HG03103 (cell line): Measurements from ENCODE around the gene SLC4A5.
"Not testable (repeated sequence)": the region's sequence is repeated elsewhere in the genome, so short reads cannot be mapped to it uniquely, and the experiment has no call there.

ENCODE experiments used
- ATAC-seq: cut with Tn5 transposase; IDR thresholded peaks from one replicate; pipeline ENCODE4 v1.9.1; 2021; ENCODE audit warnings: low read depth; ENCODE audit not compliant: unreplicated experiment

Gene SLC4A5

GRCh38 chr2:74244286-74244685, 98.9 kb downstream of the SLC4A5 start:
- ATAC-seq, result no peak

GRCh38 chr2:74242354-74243071, 100.7 kb downstream of the SLC4A5 start:
- ATAC-seq, result no peak

GRCh38 chr2:74239346-74239745, 103.9 kb downstream of the SLC4A5 start:
- ATAC-seq, result no peak

DNA sequence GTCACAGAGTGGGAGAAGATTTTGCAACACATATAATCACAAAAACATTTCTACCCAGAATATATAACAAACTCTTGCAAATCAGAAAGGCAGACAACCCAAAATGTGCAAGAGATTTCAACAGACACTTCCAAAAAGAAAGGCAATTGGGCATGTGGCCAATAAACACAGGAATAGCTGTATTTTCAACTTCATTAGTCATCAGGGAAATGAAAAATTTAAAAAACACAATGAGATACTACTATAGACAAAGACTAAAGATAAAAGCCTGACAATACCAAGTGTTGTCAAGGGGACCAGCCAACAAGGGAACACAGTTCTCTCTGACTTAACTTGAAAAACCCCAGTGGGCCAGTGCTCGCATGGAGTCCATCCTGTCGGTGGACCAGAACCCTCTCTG, 104.3 kb downstream of the SLC4A5 start:
- no peak for ATAC-seq

GRCh38 chr2:74235041-74235440, 108.2 kb downstream of the SLC4A5 start:
- no peak for ATAC-seq

DNA sequence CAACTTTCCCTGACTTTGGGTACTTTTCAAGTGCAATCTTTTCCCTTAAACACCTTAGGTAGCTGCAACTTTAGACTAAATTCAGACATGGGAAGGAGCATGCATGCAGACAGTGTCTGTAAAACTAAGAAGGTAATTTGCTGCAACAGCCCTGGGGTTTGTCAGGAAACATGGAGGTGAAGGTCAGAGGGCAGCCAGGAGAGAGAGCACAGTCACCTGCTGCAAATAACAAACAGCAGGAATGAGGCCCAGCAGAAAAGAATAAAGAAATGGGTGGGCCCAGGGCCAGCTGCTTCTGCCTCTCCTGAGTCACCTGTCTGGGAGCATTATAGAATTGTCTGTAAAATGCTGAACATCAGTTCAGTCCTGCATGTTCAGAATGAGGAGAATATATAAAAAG, 109.6 kb downstream of the SLC4A5 start:
- no peak for ATAC-seq

- ATAC-seq, result no peak
Measured at GRCh38 chr2:74232426-74232825, 110.8 kb downstream of the SLC4A5 start.

DNA sequence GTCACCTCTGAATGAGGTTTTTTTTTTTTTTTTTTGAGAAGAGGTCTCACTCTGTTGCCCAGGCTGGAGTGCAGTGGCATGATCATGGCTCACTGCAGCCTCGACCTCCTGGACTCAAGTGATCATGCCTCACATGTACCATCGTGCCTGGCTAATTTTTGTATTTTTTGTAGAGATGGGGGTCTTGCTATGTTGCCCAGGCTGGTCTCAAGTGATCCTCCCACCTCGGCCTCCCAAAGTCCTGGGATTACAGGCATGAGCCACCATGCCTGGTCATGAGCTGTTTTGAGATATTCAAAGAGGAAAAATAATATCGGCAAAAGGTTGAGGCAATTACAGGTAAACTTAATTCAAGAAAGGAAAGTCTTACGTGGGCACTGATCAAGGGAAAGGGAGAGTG, 113.4 kb downstream of the SLC4A5 start:
- ATAC-seq, result not testable (repeated sequence)

DNA sequence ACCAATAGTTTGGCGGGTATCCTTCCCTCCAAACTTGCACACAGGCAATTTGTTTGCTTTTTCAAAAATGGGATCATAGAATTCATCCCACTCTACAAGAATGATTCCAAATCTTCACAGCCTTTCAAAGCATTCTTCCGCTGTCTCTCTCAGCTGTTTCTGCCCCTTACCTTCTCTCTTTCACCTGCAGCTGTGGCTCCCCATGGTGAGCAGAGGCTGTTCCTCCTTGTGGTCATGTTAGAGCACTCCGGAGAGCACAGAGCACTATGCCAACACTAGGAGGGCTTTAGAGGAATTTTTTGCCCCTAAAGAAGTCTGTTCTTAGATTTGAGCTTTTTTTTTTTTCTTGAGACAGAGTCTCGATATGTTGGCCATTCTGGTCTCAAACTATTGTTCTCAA, 114.4 kb downstream of the SLC4A5 start:
- ATAC-seq, result no peak

DNA sequence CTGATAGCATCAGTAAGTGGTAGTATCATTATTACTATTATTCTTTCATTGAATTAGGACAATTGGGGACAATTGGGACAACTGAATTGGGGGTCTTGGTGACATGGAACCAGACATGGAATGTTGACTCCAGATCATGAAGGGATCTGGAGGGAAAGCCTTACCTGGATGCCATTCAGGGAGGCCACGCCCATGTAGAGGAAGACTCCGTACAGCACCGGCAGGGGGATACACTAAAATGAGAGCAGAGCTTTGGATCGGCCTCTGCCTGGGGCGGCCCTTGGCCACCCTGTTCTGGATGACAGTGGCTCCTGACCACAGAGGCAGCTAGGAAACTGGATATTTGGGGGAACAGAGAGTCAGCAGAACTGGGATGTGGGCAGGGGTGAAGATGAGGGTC, 115.6 kb downstream of the SLC4A5 start:
- no peak for ATAC-seq

GRCh38 chr2:74226648-74227213, 116.5 kb downstream of the SLC4A5 start:
- no peak for ATAC-seq

DNA sequence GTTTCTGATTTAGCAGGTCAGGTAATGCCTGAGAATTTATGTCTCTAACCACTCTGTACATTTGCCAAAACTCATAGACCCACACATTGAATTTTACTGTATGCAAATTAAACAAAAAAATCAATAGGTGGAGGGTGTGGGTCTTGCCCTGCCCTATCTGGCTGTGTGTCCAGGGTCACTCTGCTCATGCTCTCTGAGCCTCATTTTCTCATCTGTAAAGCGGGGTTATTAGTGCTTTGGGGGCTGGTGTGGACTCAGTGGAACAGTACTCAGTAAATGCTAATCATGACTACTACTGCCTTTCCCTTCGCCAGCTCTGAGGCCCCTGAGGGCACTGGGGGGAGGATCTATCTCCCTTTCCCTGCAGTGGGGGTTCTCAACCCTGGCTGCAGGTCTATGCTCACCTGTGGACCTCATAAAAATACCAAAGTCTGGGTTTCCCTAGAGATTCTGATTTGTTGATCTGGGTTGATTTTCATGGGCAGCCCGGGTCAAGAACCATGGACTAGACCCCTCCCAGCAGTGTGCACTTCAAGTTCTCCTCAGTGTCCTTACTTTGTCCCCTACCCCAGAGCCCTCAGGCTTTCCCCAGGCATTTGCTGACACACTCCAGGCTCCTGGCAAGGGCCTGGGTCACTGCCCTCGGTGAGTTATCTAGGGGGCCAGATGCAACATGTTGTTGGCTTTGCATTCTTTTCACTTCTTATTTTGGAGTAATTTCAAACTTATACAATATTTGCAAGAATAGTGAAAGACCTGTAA, 117.3 kb downstream of the SLC4A5 start:
- no peak for ATAC-seq

GRCh38 chr2:74223941-74224770, 119.1 kb downstream of the SLC4A5 start:
- no peak for ATAC-seq

DNA sequence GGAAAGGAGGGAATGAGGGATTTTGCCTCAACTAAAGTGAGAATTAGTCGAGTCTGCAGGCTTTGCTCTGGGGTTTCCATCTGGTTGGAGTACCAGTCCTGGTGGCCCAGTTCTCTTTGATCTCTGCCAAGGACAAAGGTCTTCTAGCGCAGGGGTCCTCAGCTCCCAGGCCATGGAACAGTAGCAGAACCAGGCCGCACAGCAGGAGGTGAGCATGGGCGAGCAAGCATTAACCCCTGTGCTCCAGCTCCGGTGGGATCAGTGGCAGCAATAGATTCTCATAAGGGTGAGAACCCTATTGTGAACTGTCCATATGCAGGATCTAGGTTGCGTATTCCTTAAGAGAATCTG, 120.9 kb downstream of the SLC4A5 start:
- no peak for ATAC-seq

DNA sequence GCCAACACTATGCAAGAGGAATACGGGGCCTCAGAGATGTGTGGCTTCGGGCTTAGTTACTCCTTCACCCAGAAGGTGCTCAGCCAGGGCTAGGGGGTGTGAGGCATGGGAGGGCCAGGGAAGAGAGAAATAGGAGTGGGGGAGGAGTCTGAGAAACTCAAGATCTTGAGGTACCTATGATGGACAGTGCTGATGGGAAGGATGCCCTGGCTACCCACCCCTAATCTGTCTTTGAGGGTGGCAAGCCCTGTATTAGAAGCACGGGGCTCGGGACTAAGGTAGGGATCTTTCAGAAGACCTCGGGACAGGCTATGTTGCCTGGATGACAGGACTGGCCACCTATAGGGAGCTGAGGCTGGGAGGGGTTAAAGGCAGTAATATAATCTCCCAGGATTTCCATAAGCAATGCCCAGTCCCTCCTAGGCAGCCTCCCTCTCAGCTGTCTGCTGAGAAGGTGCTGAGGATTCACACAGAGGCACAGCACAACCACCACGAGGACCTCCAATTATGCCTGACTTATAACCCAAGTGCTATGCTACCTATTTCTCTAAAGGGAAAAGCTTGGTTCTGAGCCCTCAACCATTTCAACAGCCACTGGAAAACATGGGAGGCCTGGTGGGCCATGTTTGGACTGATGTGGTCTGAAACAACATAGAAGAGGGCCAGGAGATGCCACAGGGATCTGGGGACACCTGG, 121.5 kb downstream of the SLC4A5 start:
- no peak for ATAC-seq

GRCh38 chr2:74221091-74221490, 122.1 kb downstream of the SLC4A5 start:
- no peak for ATAC-seq

- no peak for ATAC-seq
Measured at GRCh38 chr2:74219846-74220486, 123.2 kb downstream of the SLC4A5 start.

DNA sequence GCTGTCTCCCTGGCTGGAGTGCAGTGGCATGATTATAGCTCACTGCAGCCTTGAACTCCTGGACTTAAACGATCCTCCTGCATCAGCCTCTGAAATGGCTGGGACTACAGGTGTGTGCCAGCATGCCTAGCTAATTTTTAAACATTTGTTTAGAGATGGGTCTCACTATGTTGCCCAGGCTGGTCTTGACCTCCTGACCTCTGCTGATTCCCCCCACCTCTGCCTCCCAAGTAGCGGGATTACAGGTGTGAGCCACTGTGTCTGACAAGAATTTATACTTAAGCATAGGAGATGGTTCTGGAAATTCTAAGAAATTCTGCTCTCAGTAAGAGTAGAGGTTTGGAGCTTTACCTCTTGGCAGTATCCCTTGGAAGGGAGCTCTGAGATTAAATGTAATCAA, 126.6 kb downstream of the SLC4A5 start:
- ATAC-seq, result no peak

GRCh38 chr2:74215771-74216170, 127.4 kb downstream of the SLC4A5 start:
- ATAC-seq, result not testable (repeated sequence)
